Fibroblast of lung (primary cell): ENCODE results near the gene PKD1L1.

Experiments used
- EZH2 ChIP-seq: IDR thresholded peaks from 2 replicates; pipeline ENCODE4 v1.5.1; 2012; ENCODE audit warnings: low read length, control low read depth, mild to moderate bottlenecking; ENCODE audit errors: missing control alignments
- TF ChIP-seq, protein P1 (sequence below), 2 donors: IDR thresholded peaks in 1 of 2; conservative IDR thresholded peaks in 1 of 2; 1 replicate in 1 of 2; 2 replicates in 1 of 2; pipeline ENCODE4 v1.5.1; 2011 to 2012; ENCODE audit warnings: low read length in 2 of 2, control low read depth in 1 of 2, inconsistent platforms in 1 of 2, low read depth in 1 of 2, mild to moderate bottlenecking in 1 of 2

DNA sequence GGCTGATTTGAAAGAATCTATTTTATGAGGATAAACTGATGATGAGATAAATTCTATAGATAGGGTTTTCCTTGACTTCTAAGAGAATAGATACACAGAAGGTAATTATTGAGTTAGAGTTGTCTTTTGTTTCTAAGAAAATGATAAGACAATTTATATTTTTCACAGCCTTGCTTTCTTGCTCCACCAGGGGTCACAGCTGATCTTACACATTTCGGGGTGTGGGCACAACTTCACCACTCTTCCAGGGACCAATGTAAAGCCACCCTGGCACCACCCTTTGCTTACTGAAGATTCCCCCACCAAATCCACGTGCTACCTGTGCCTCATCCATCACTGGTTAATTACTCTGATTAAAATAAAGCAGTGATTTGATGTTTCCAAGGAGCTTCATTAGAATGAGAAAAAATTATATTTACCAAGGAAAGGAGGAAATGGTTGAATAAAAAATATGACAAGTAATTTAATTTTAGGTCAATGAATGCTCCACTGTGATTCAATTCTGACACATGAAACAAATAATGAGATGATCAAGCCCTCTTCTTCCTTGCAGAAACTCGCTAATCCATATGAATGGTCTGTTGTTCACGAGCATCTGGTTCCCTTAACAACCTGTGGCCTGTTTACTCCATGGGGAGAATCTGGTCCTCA is 189.1 kb downstream of the PKD1L1 start:
- TF ChIP-seq, protein P1, sequence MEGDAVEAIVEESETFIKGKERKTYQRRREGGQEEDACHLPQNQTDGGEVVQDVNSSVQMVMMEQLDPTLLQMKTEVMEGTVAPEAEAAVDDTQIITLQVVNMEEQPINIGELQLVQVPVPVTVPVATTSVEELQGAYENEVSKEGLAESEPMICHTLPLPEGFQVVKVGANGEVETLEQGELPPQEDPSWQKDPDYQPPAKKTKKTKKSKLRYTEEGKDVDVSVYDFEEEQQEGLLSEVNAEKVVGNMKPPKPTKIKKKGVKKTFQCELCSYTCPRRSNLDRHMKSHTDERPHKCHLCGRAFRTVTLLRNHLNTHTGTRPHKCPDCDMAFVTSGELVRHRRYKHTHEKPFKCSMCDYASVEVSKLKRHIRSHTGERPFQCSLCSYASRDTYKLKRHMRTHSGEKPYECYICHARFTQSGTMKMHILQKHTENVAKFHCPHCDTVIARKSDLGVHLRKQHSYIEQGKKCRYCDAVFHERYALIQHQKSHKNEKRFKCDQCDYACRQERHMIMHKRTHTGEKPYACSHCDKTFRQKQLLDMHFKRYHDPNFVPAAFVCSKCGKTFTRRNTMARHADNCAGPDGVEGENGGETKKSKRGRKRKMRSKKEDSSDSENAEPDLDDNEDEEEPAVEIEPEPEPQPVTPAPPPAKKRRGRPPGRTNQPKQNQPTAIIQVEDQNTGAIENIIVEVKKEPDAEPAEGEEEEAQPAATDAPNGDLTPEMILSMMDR (conservative IDR thresholded peaks at IDR 0.05 in 1 of 2, IDR thresholded peaks at IDR 0.05 in 1 of 2; ENCODE audit: low read depth in 1 of 2, low read length in 2 of 2), result peak; percentile 21 to 40
- no peak for TF ChIP-seq EZH2
